Measurements from ENCODE around the gene MME. TPM values are rescaled to one million over a fixed set of nuclear protein-coding genes. Genes with fewer than 3 reads are reported as not detected.

Gene MME
- total RNA-seq, 4 donors from 2014 or later = 1.5 to 96.1 (median 4.2) TPM

DNA sequence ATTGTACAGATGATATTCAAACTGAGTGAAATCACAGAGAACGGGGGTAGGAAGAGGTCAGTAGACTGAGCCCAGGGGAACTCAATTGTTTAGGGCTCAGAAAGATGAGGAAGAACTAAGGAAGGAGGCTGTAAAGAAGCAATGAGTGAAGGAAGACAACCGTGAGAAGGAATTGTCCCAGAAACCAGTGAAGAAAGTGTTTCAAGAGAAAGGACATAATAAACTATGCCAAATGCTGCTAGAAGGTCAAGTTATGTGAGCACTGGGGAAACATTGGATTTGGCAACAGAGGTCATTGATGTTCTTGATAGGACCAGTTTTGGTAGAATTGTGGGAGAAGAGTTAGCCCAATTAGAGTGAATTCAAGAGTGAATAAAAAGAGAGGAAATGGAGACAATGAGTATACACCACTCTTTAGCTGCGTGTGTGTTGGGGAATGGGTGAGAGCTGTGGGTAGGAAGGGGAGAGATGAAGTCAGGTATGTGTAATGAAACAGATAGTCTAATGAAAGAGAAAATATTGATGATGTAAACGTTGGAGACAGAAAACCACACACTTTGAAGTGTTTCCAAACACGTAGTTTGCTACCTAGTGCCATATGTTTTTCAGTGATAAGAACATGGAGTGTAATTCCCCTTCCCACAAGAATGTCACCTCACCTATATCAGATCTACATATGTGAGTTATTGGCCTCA, 42.5 kb upstream of the MME start:
- no peak for DNase-seq
- no peaks in the 10 kb centered on the region for H3K36me3 ChIP-seq
- TF ChIP-seq, protein P1, sequence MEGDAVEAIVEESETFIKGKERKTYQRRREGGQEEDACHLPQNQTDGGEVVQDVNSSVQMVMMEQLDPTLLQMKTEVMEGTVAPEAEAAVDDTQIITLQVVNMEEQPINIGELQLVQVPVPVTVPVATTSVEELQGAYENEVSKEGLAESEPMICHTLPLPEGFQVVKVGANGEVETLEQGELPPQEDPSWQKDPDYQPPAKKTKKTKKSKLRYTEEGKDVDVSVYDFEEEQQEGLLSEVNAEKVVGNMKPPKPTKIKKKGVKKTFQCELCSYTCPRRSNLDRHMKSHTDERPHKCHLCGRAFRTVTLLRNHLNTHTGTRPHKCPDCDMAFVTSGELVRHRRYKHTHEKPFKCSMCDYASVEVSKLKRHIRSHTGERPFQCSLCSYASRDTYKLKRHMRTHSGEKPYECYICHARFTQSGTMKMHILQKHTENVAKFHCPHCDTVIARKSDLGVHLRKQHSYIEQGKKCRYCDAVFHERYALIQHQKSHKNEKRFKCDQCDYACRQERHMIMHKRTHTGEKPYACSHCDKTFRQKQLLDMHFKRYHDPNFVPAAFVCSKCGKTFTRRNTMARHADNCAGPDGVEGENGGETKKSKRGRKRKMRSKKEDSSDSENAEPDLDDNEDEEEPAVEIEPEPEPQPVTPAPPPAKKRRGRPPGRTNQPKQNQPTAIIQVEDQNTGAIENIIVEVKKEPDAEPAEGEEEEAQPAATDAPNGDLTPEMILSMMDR (IDR thresholded peaks at IDR 0.05) = no peak
- TF ChIP-seq POLR2A (IDR thresholded peaks at IDR 0.05) = no peak
- H3K9me3 ChIP-seq = no peaks in the 10 kb centered on the region
- H3K27me3 ChIP-seq = no peaks in the 10 kb centered on the region
- no peak overlapping the region for H3K27ac ChIP-seq
- H3K4me3 ChIP-seq = no peak overlapping the region
- intact Hi-C loops (cut with DNase I; ENCODE audit: low total_unique reads) = no loop called here
- H3K4me1 ChIP-seq = no peaks in the 10 kb centered on the region

DNA sequence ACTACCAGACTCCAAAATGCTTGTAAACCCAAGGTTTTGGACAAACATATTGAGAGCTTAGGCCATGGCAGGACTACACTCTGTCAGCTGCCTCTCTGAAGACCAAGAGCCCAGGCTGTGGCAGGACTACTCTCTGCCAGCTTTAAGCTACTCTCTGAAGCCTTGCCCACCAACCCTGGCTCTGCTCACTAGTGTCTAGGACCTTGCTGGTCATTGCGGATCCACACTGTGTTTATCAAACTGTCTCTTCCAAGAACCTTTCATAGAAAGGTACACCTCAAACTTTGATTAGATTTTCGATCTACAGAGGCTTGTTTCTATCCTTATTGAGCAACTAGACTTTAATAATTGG, 41.9 kb upstream of the MME start:
- H3K27ac ChIP-seq = no peak overlapping the region
- H3K36me3 ChIP-seq = no peaks in the 10 kb centered on the region
- no peaks in the 10 kb centered on the region for H3K9me3 ChIP-seq
- no peak overlapping the region for H3K4me3 ChIP-seq
- intact Hi-C loops (cut with DNase I; ENCODE audit: low total_unique reads) = no loop called here
- TF ChIP-seq, protein P1 (IDR thresholded peaks at IDR 0.05) = no peak
- no peak for TF ChIP-seq POLR2A (IDR thresholded peaks at IDR 0.05)
- no peaks in the 10 kb centered on the region for H3K27me3 ChIP-seq
- no peak for DNase-seq
- H3K4me1 ChIP-seq = no peaks in the 10 kb centered on the region

DNA sequence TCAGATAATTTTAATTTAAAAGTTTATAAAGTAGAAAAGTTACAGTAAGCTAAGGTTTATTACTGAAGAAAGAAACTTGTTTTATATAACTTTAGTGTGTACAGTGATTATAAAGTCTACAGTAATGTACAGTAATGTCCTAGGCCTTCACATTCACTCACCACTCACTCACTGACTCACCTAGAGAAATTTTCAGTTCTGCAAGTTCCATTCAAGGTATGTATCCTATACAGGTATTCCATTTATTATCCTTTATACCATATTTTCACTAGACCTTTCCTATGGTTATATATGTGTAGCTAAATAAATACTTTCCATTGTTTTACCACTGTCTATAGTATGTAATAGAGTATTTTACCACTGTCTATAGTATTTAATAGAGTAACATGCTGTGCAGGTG, 33.2 kb upstream of the MME start:
- intact Hi-C loops (cut with DNase I; ENCODE audit: low total_unique reads) = no loop called here
- DNase-seq = no peak
- H3K27me3 ChIP-seq = no peaks in the 10 kb centered on the region
- H3K9me3 ChIP-seq = no peaks in the 10 kb centered on the region
- no peak overlapping the region for H3K27ac ChIP-seq
- H3K4me3 ChIP-seq = no peak overlapping the region
- no peaks in the 10 kb centered on the region for H3K4me1 ChIP-seq
- no peaks in the 10 kb centered on the region for H3K36me3 ChIP-seq
- TF ChIP-seq, protein P1 (IDR thresholded peaks at IDR 0.05) = no peak
- no peak for TF ChIP-seq POLR2A (IDR thresholded peaks at IDR 0.05)

DNA sequence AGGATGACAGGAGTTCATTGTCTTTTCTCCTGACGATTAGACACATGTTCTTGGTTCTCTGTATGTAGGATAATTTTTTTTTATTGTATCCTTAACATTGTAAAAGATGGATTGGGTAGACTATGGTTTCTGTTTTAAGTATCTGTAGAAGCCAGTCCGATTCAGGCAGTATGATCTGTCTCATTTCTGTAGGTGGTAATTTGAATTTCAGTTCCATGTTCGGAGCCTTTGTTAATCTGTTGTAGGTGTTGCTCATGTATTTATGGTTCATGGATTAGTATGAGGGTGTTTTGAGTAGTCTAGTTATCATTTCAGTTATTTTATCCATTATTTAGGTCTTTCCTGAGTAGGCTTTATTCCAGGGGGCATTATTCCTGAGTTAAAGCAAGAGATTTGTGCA, 32.4 kb upstream of the MME start:
- Histone ChIP-seq H3K4me1 (no peaks in the 10 kb centered on the region), H3K36me3 (no peaks in the 10 kb centered on the region), H3K9me3 (no peaks in the 10 kb centered on the region), H3K27me3 (no peaks in the 10 kb centered on the region), H3K4me3 (no peak overlapping the region), H3K27ac (no peak overlapping the region)
- intact Hi-C loops (cut with DNase I; ENCODE audit: low total_unique reads) = no loop called here
- DNase-seq = no peak
- TF ChIP-seq, protein P1 (IDR thresholded peaks at IDR 0.05) = no peak
- TF ChIP-seq POLR2A (IDR thresholded peaks at IDR 0.05) = no peak

DNA sequence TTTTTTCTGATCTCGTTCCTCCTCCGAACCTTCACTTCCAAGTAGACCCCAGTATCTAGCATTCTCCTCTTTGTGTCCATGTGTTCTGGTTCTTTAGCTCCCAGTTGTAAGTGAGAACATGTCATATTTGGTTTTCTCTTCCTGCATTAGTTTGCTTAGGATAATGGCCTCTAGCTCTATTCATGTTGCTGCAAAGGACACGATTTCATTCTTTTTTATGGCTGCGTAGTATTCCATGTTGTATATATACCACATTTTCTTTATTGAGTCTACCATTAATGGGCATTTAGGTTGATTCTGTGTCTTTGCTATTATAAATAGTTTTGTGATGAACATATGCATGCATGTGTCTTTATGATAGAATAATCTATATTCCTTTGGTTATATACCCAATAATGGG, 30.2 kb upstream of the MME start:
- H3K27me3 ChIP-seq = no peaks in the 10 kb centered on the region
- intact Hi-C loops (cut with DNase I; ENCODE audit: low total_unique reads) = no loop called here
- no peaks in the 10 kb centered on the region for H3K4me1 ChIP-seq
- TF ChIP-seq, protein P1 (IDR thresholded peaks at IDR 0.05) = no peak
- no peak for TF ChIP-seq POLR2A (IDR thresholded peaks at IDR 0.05)
- no peaks in the 10 kb centered on the region for H3K36me3 ChIP-seq
- H3K27ac ChIP-seq = no peak overlapping the region
- no peaks in the 10 kb centered on the region for H3K9me3 ChIP-seq
- DNase-seq = no peak
- no peak overlapping the region for H3K4me3 ChIP-seq

All from uterus (tissue), 4 donors.